ENCODE data around the gene SETD3.
A peak's percentile ranks its signal among the peaks of the same experiment; 100 is the strongest.

SETD3 gene

GRCh38 chr14:99480917-99481744 lies 472 bp upstream of the SETD3 start, which contains the start of gene CCNK:
TSS of gene CCNK (plus strand) at chr14:99481409. CDS start at chr14:99492678, 11,269 bp downstream.
- peak within 1 kb of the TSS; percentile 91 to 96 for H3K4me3 ChIP-seq (ENCODE audit: low read depth in 1 of 2, low read length in 2 of 2)
- peak within 1 kb of the TSS; percentile 96 for H3K27ac ChIP-seq (ENCODE audit: low read length)
- no peaks in the 10 kb centered on the region for H3K9me3 ChIP-seq (ENCODE audit: control insufficient read depth in 1 of 2, low read length in 2 of 2)
- peaks cover 0 to 7% of the 10 kb centered on the region in 2 donors for H3K36me3 ChIP-seq (ENCODE audit: control insufficient read depth in 1 of 2, insufficient read depth in 2 of 2, low read length in 2 of 2)
- H3K4me1 ChIP-seq (ENCODE audit: control insufficient read depth in 1 of 2, insufficient read depth in 2 of 2, low read length in 2 of 2), result peaks cover 8 to 51% of the 10 kb centered on the region in 2 donors
- H3K27me3 ChIP-seq (ENCODE audit: low read depth, low read length), result no peaks in the 10 kb centered on the region

GRCh38 chr14:99479160-99479905 lies 1.3 kb downstream of the SETD3 start:
- H3K9me3 ChIP-seq (ENCODE audit: control insufficient read depth in 1 of 2, low read length in 2 of 2), result no peaks in the 10 kb centered on the region
- peaks cover 0 to 7% of the 10 kb centered on the region in 2 donors for H3K36me3 ChIP-seq (ENCODE audit: control insufficient read depth in 1 of 2, insufficient read depth in 2 of 2, low read length in 2 of 2)
- H3K27ac ChIP-seq (ENCODE audit: low read length), result peak overlapping the region; percentile 54
- peak overlapping the region; percentile 72 to 90 for H3K4me3 ChIP-seq (ENCODE audit: low read depth in 1 of 2, low read length in 2 of 2)
- H3K4me1 ChIP-seq (ENCODE audit: control insufficient read depth in 1 of 2, insufficient read depth in 2 of 2, low read length in 2 of 2), result peaks cover 8 to 53% of the 10 kb centered on the region in 2 donors
- no peaks in the 10 kb centered on the region for H3K27me3 ChIP-seq (ENCODE audit: low read depth, low read length)

- Histone ChIP-seq H3K27ac (ENCODE audit: low read length) (peak overlapping the region; percentile 32), H3K4me1 (ENCODE audit: control insufficient read depth in 1 of 2, insufficient read depth in 2 of 2, low read length in 2 of 2) (peaks cover 8 to 44% of the 10 kb centered on the region in 2 donors)
Observed at GRCh38 chr14:99478128-99478527, 2.5 kb downstream of the SETD3 start.

GRCh38 chr14:99476864-99477263 lies 3.8 kb downstream of the SETD3 start:
- no peaks in the 10 kb centered on the region for H3K9me3 ChIP-seq (ENCODE audit: control insufficient read depth in 1 of 2, low read length in 2 of 2)
- H3K4me3 ChIP-seq (ENCODE audit: low read depth in 1 of 2, low read length in 2 of 2), result no peak overlapping the region
- H3K4me1 ChIP-seq (ENCODE audit: control insufficient read depth in 1 of 2, insufficient read depth in 2 of 2, low read length in 2 of 2), result peaks cover 8 to 32% of the 10 kb centered on the region in 2 donors
- H3K36me3 ChIP-seq (ENCODE audit: control insufficient read depth in 1 of 2, insufficient read depth in 2 of 2, low read length in 2 of 2), result peaks cover 0 to 7% of the 10 kb centered on the region in 2 donors
- H3K27me3 ChIP-seq (ENCODE audit: low read depth, low read length), result no peaks in the 10 kb centered on the region
- H3K27ac ChIP-seq (ENCODE audit: low read length), result no peak overlapping the region

More at GRCh38 chr14:99478128-99478527, 2.5 kb downstream of the SETD3 start:
- H3K36me3 ChIP-seq (ENCODE audit: control insufficient read depth in 1 of 2, insufficient read depth in 2 of 2, low read length in 2 of 2), result peaks cover 0 to 7% of the 10 kb centered on the region in 2 donors
- H3K4me3 ChIP-seq (ENCODE audit: low read depth in 1 of 2, low read length in 2 of 2), result peak overlapping the region in 1 of 2 donors; percentile 72
- H3K9me3 ChIP-seq (ENCODE audit: control insufficient read depth in 1 of 2, low read length in 2 of 2), result no peaks in the 10 kb centered on the region
- H3K27me3 ChIP-seq (ENCODE audit: low read depth, low read length), result no peaks in the 10 kb centered on the region

- Histone ChIP-seq H3K9me3 (ENCODE audit: control insufficient read depth in 1 of 2, low read length in 2 of 2) (no peaks in the 10 kb centered on the region), H3K27me3 (ENCODE audit: low read depth, low read length) (no peaks in the 10 kb centered on the region), H3K36me3 (ENCODE audit: control insufficient read depth in 1 of 2, insufficient read depth in 2 of 2, low read length in 2 of 2) (no peaks in the 10 kb centered on the region), H3K4me3 (ENCODE audit: low read depth in 1 of 2, low read length in 2 of 2) (no peak overlapping the region), H3K4me1 (ENCODE audit: control insufficient read depth in 1 of 2, insufficient read depth in 2 of 2, low read length in 2 of 2) (peaks cover 8 to 32% of the 10 kb centered on the region in 2 donors), H3K27ac (ENCODE audit: low read length) (no peak overlapping the region)
Observed at GRCh38 chr14:99475660-99476059, 5.0 kb downstream of the SETD3 start.

GRCh38 chr14:99475179-99475578 lies 5.5 kb downstream of the SETD3 start:
- Histone ChIP-seq H3K9me3 (ENCODE audit: control insufficient read depth in 1 of 2, low read length in 2 of 2) (no peaks in the 10 kb centered on the region), H3K4me1 (ENCODE audit: control insufficient read depth in 1 of 2, insufficient read depth in 2 of 2, low read length in 2 of 2) (peaks cover 8 to 32% of the 10 kb centered on the region in 2 donors), H3K4me3 (ENCODE audit: low read depth in 1 of 2, low read length in 2 of 2) (no peak overlapping the region), H3K36me3 (ENCODE audit: control insufficient read depth in 1 of 2, insufficient read depth in 2 of 2, low read length in 2 of 2) (no peaks in the 10 kb centered on the region), H3K27me3 (ENCODE audit: low read depth, low read length) (no peaks in the 10 kb centered on the region), H3K27ac (ENCODE audit: low read length) (no peak overlapping the region)

GRCh38 chr14:99473458-99473857 lies 7.2 kb downstream of the SETD3 start:
- no peaks in the 10 kb centered on the region for H3K36me3 ChIP-seq (ENCODE audit: control insufficient read depth in 1 of 2, insufficient read depth in 2 of 2, low read length in 2 of 2)
- no peaks in the 10 kb centered on the region for H3K9me3 ChIP-seq (ENCODE audit: control insufficient read depth in 1 of 2, low read length in 2 of 2)
- no peak overlapping the region for H3K27ac ChIP-seq (ENCODE audit: low read length)
- peaks cover 0 to 21% of the 10 kb centered on the region in 2 donors for H3K4me1 ChIP-seq (ENCODE audit: control insufficient read depth in 1 of 2, insufficient read depth in 2 of 2, low read length in 2 of 2)
- no peaks in the 10 kb centered on the region for H3K27me3 ChIP-seq (ENCODE audit: low read depth, low read length)
- no peak overlapping the region for H3K4me3 ChIP-seq (ENCODE audit: low read depth in 1 of 2, low read length in 2 of 2)

- Histone ChIP-seq H3K4me3 (ENCODE audit: low read depth in 1 of 2, low read length in 2 of 2) (no peak overlapping the region), H3K4me1 (ENCODE audit: control insufficient read depth in 1 of 2, insufficient read depth in 2 of 2, low read length in 2 of 2) (peaks cover 0 to 16% of the 10 kb centered on the region in 2 donors), H3K27me3 (ENCODE audit: low read depth, low read length) (no peaks in the 10 kb centered on the region), H3K27ac (ENCODE audit: low read length) (no peak overlapping the region), H3K9me3 (ENCODE audit: control insufficient read depth in 1 of 2, low read length in 2 of 2) (no peaks in the 10 kb centered on the region), H3K36me3 (ENCODE audit: control insufficient read depth in 1 of 2, insufficient read depth in 2 of 2, low read length in 2 of 2) (no peaks in the 10 kb centered on the region)
Observed at GRCh38 chr14:99472937-99473336, 7.7 kb downstream of the SETD3 start.

- Histone ChIP-seq H3K9me3 (ENCODE audit: control insufficient read depth in 1 of 2, low read length in 2 of 2) (no peaks in the 10 kb centered on the region), H3K27me3 (ENCODE audit: low read depth, low read length) (no peaks in the 10 kb centered on the region), H3K4me3 (ENCODE audit: low read depth in 1 of 2, low read length in 2 of 2) (no peak overlapping the region), H3K36me3 (ENCODE audit: control insufficient read depth in 1 of 2, insufficient read depth in 2 of 2, low read length in 2 of 2) (no peaks in the 10 kb centered on the region), H3K27ac (ENCODE audit: low read length) (no peak overlapping the region), H3K4me1 (ENCODE audit: control insufficient read depth in 1 of 2, insufficient read depth in 2 of 2, low read length in 2 of 2) (peaks cover 0 to 21% of the 10 kb centered on the region in 2 donors)
Observed at GRCh38 chr14:99471731-99472130, 8.9 kb downstream of the SETD3 start.

- Histone ChIP-seq H3K4me1 (ENCODE audit: control insufficient read depth in 1 of 2, insufficient read depth in 2 of 2, low read length in 2 of 2) (peaks cover 0 to 12% of the 10 kb centered on the region in 2 donors), H3K4me3 (ENCODE audit: low read depth in 1 of 2, low read length in 2 of 2) (no peak overlapping the region), H3K36me3 (ENCODE audit: control insufficient read depth in 1 of 2, insufficient read depth in 2 of 2, low read length in 2 of 2) (peaks cover 0 to 17% of the 10 kb centered on the region in 2 donors), H3K27me3 (ENCODE audit: low read depth, low read length) (no peaks in the 10 kb centered on the region), H3K9me3 (ENCODE audit: control insufficient read depth in 1 of 2, low read length in 2 of 2) (no peaks in the 10 kb centered on the region), H3K27ac (ENCODE audit: low read length) (no peak overlapping the region)
Observed at GRCh38 chr14:99468836-99469592, 11.6 kb downstream of the SETD3 start.

- H3K36me3 ChIP-seq (ENCODE audit: control insufficient read depth in 1 of 2, insufficient read depth in 2 of 2, low read length in 2 of 2), result peaks cover 0 to 26% of the 10 kb centered on the region in 2 donors
- no peak overlapping the region for H3K27ac ChIP-seq (ENCODE audit: low read length)
- H3K27me3 ChIP-seq (ENCODE audit: low read depth, low read length), result no peaks in the 10 kb centered on the region
- H3K9me3 ChIP-seq (ENCODE audit: control insufficient read depth in 1 of 2, low read length in 2 of 2), result no peaks in the 10 kb centered on the region
- peaks cover 0 to 12% of the 10 kb centered on the region in 2 donors for H3K4me1 ChIP-seq (ENCODE audit: control insufficient read depth in 1 of 2, insufficient read depth in 2 of 2, low read length in 2 of 2)
- H3K4me3 ChIP-seq (ENCODE audit: low read depth in 1 of 2, low read length in 2 of 2), result no peak overlapping the region
Observed at GRCh38 chr14:99468081-99468480, 12.6 kb downstream of the SETD3 start.

All from muscle layer of duodenum (tissue), 2 donors.